Measurements from ENCODE around the gene LRBA. TPM values are rescaled to one million over a fixed set of nuclear protein-coding genes. Genes with fewer than 3 reads are reported as not detected.
"Not testable (repeated sequence)": the region's sequence is repeated elsewhere in the genome, so short reads cannot be mapped to it uniquely, and the experiment has no call there.

Gene LRBA
- total RNA-seq, 1 donor from 2014 or later, result 93.1 TPM

DNA sequence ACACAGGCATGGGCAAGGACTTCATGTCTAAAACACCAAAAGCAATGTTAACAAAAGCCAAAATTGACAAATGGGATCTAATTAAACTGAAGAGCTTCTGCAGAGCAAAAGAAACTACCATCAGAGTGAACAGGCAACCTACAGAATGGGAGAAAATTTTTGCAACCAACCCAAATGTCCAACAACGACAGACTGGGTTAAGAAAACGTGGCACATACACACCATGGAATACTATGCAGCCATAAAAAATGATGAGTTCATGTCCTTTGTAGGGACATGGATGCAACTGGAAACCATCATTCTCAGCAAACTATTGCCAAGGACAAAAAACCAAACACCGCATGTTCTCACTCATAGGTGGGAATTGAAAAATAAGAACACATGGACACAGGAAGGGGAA, 507.4 kb downstream of the LRBA start:
- DNase-seq (ENCODE audit: low spot score), result not testable (repeated sequence)

DNA sequence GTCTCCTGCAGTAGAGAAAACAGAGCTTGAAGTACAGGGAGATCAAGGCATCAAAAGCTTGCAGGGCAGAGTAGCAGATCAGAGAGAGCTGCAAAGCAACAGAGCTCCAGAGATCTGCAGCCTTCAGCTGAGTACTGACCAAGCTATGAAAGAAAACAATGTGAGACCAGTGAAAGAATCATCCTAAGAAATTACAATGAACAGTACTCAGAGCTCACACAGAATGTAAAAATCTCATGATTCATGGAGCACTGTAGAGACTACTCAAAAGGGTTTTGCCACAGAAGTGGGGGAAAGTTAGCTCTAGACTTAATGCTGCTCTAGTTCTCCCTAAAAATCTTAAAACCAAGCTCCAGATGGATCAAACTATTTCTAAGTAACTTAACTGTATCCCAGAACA, 513.1 kb downstream of the LRBA start:
- DNase-seq (ENCODE audit: low spot score), result no peak

DNA sequence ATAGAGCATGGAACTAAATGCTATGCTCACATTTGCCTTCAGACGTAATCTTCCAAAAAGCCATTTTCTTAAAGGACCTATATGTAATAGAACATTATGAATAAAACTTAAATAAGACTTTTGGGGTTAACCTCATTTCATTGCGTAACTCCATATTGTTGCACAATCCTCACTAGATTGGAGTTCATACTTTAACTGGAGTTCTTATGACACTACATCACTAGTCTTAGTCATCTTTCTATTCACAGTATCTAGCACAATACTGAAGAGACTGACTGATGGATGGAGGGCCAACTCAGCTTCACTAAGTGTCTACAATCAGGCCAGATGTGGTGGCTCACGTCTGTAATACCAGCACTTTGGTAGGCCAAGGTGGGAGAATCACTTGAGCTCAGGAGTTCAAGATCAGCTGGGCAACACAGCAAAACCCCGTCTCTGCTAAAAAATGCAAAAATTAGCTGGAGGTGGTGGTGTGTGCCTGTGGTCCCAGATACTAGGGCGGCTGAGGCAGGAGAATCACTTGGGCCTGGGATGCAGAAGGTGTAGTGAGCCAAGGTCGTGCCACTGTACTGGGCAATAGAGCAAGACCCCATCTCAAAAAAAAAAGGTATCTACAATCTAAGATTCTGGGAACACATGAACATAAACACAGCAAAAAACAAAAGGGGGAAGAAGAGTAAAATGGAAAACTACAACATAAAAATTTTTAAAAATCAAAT, 513.9 kb downstream of the LRBA start:
- no peak for DNase-seq (ENCODE audit: low spot score)

DNA sequence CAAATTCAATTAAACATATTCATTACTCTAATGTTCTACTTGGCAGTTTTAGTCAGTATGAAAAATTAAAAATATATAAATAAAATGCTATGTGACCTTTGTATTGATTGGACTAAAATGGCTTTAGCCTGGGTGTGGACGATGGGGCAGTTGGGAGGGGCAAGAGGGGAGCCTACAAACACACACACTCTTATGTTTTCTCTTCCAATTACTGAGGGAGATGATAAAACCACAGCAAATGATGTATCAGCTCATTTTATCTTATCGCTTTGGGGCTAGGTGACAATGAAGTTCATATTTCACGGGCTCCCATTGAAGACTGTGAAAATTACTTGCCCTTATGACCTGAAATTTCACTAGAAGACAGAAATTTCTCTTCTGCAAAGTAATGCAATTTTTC, 517.5 kb downstream of the LRBA start:
- no peak for DNase-seq (ENCODE audit: low spot score)

DNA sequence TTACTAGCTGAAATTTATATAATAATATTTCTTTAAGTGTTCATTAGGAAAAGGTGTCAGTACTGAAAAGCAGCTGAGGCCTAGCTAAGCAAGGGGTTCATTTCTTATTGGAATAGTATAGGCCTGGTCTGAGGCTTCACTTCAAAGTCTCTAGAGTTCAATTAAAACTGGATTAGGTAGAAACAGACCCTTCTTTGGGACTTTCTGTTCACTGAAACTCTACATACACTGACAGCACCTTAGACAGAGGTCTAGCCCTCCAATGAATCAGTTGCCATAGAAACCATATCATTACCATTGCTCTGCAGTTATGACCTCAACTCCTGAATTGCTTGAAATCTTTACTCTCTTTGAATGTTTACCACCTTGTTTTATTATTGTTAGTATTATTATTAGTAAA, 519.5 kb downstream of the LRBA start:
- DNase-seq (ENCODE audit: low spot score), result no peak

DNA sequence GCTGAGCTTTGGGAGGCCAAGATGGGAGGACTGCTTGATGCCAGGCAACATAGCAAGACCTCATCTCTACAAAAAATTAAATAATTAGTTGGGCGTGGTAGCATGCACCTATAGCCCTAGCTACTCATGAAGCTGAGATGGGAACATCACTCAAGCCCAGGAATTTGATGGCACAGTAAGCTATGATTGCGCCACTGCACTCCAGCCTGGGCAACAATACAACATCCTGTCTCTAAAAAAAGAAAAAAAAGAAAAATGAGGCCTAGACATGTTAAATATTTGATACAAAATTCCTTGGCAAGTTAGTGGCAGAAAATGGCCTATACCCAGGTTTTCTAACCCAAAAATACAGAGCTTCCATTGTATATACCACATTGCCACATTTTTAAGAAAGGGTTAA, 521.2 kb downstream of the LRBA start:
- DNase-seq (ENCODE audit: low spot score), result no peak

DNA sequence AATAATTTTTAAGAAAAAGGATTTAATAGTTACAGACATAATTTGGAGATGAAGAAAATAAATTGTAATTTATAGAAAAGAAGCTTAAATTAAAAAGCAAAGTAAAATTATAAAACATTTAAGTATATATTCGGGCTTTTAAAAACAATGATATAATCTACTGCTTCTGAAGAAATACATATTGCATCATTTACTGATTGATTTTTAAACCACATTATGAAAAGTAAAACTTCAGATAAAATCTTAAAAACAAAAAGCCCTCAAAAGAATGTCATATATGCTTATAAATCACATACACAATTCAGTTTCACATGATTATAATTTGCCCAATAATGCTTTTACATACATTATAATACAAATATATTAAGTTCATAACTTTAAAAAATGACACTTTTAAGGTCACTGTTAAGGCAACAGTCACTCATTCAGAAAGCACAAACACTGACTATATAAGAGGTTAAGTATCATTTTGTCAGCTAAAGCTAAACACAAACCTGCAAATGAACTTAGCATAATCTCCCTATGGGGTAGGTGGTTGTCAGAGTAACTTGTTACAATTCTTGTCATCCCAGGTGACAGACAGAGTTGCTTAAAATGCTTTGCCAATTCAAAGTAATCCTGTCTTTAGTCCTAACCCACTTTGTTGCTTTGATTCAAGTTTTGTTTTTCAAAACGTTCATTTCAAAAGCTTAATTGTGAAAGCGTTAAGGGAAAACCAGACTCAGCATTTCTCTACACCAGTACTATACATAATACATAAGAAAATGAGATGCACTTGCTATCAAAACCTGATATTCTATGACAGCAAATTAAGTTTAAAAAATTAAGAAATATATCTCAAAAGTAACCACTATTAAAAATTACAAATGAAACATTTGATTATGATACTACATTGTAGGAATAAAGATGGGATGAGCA, 523.7 kb downstream of the LRBA start:
- DNase-seq (ENCODE audit: low spot score), result no peak

DNA sequence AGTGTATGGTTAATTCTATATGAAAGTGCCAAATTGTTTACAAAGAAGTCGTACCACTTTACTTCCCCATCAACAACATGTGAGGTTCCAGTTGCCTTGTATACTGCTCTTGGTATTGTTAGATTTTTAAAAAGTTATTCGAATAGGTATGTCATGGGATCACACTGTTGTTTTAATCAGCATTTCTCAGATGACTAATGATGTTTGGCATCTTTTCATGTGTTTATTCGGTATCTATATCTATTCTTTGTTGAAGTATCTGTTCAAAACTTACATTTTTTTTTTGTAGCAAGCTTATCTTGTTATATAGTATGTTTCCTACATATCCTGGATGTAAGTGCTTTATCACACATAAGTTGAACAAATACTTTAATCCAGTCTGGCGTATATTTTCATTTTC, 532.5 kb downstream of the LRBA start:
- no peak for DNase-seq (ENCODE audit: low spot score)

DNA sequence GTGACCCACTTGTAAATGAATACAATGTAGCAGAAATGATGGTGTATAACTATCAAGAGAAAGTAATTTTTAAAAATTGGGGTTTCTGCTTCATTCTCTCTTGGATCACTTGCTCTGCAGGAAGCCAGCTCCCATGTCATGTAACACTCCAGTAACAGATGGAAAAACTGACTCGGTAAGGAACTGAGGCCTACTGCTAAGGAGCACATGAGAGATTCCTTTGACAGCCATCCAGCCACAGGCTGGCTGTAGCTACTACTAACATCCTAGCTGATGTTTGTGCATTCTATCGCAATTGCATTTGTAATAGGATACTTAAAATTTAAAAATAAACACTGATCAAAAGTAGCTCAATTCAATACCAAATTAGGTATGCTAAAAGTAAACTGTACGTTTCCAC, 535.4 kb downstream of the LRBA start:
- no peak for DNase-seq (ENCODE audit: low spot score)

DNA sequence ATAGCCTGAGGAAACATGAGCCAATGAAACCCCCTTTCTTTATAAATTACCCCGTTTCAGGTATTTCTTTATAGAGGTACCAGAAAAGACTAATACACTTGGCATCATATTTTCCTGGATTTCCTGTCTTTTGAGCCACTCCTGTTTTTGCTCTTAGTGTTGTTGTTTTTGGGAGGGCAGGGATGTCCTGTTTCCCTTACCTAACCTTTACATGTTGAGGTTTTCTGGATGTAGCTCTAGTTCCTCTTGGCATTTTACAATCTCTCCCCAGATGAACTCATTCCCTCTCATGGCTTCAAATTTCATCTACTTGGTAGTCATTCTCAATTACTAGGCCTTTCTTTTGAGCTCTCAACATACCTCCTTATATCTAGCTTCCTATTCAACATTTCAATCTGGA, 537.2 kb downstream of the LRBA start:
- no peak for DNase-seq (ENCODE audit: low spot score)

DNA sequence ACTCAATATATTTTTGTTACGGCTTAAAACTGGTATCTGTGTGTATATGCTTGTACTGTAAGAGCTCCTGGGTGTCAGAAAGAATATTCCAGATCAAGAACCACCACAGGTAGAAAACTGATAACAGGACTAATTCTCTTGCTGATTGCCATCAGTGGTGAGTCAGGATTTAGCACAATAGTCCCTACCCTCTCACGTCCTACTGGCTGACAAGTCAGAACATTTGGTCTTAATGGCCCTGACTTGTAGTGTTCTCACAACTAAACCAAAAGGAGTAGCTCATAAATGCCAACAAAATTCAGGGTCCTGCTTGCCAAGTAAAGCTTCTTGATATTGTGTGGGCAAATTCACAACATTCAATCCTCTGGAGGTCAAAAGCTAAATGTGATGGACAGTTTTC, 538.3 kb downstream of the LRBA start:
- no peak for DNase-seq (ENCODE audit: low spot score)

DNA sequence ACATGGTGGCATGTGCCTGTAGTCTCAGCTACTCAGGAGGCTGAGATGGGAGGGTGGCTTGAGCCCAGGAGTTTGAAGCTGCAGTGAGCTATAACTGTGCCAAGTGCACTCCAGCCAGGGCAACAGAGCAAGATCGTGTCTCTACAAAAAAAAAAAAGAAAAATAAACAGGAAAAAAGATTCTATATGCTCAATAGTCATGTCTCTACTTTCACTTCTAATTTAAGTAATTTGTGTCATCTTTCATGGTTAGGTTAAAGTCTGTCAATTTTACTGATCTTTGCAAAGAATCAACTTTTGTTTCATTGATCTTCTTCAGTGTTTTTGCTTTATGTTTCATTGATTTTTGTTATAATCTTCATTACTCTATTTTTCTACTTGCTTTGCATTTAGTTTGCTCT, 539.3 kb downstream of the LRBA start:
- no peak for DNase-seq (ENCODE audit: low spot score)

DNA sequence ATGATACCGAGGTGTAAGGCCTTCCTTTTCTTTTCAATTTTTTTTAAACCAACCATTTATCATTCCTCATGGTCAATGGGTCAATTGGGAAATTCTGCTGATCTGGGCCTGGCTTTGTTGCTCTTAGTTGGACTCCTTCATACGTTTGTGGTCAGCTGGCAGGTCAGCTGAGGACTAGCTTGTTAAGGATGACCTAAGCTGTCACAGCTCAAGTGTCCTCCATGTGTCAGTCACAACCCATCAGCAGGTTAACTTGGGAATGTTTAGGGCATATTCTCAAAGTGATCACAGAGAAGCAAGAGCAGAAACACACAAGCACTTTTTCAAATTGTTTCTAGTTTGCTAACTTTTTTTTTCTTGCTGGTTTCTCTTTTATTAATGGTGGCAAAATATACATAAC, 550.6 kb downstream of the LRBA start:
- DNase-seq (ENCODE audit: low spot score), result no peak

DNA sequence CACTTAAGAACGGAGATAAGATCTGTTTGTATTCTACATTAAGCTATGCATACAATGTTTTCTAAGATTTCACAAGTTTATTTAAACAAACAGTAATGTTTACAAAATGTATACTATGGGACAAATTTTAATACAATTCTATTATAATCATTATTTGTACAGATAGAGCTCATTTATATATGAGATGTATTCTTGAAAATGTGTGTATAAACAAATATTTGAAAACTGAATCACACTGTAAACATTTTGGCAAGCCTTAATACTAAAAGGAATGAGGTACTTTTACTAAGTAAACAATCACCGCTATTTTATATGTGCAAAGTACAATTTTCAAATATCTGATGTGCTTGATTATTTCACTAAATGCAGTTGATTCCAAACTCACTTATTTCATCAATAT, 552.3 kb downstream of the LRBA start:
- DNase-seq (ENCODE audit: low spot score), result no peak

DNA sequence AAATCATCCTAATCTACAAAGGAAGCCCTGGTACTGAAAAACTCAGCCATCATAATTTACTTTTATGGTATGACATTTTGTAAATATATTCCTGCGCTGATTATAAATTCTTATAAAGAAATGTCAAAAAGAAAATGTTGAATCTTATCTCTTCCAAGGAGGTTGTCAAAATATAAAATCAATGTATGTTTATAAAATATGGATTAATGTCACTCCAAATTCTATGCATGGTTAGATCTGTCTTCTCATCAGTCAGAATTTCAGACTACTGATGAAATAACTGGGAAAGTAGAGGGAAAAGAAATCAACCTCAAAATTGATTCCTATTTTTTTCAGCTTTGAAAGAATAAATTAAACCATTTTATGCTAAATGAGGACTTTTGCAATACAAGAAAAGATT, 553.1 kb downstream of the LRBA start:
- no peak for DNase-seq (ENCODE audit: low spot score)

DNA sequence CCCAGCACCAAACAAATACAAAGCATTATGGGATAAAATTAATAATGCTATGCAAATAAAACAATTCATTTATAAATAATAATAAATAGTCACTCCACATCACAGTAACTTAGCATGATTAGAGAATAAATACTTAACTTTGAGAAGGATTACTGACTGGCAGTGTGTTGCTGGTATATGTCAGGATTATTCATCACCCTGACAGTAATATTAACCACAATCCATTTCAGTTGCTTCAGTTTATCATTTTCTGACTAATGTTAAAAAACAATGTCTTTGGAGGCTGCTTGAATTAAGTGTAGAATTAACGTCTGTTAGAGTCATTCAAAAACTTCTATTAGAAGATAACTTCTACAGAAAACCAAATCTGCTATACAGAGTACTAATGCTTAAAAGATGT, 557.3 kb downstream of the LRBA start:
- DNase-seq (ENCODE audit: low spot score), result no peak

DNA sequence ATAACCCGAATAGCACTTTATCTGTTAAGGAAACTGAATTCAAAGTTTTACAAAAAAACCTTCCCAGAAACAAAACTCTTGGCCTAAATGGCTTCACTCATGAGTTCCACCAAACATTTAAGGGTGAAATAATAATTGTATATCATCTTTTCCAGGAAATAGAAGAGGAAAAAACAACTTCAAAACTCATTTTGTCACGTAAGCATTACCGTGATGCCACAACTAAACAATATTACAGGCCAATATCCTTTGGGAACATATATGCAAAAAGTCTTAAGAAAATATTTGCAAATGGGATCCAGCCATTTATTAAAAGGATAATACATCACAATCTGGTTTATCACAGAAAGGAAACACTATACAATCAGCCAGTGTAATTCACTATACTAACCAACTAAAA, 563.2 kb downstream of the LRBA start:
- no peak for DNase-seq (ENCODE audit: low spot score)

DNA sequence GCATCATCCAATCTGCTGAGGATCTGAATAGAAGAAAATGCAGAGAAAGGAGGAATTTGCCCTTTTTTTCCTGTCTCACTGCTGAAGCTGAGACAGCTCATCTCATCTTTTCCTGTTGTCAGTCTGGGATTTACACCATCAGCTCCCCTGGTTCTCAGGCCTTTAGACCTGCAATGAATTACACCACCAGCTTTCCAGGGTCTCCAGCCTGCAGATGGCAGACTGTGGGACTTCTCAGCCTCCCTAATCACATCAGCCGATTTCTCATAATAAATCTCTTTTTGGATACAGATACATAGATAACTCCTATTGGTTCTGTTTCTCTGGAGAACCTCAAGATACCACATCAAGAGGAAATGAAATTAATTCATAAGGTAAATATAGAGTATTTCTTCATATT, 567.7 kb downstream of the LRBA start:
- DNase-seq (ENCODE audit: low spot score), result no peak

DNA sequence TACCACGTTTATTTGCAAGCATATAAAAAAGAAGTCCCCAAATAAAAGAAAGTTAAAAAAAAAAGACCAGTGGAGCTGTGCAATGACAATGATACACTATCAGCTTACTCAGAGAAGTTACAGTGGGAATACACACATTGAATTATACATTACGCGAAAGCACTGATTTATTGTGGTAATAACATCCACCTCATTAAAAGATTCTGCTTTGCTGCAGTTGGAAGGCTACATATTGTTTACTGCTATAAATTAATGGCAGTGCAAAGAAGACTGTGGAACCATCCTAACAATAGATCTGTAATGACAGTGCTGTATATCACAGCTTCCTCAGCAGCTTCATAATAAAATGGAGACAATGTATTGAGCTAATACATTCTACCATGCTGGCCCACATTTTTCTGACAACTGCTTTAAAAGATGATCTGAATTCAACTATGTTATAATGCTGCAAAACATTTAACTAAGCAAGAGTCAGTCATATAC, 575.6 kb downstream of the LRBA start:
- DNase-seq (ENCODE audit: low spot score), result no peak

DNA sequence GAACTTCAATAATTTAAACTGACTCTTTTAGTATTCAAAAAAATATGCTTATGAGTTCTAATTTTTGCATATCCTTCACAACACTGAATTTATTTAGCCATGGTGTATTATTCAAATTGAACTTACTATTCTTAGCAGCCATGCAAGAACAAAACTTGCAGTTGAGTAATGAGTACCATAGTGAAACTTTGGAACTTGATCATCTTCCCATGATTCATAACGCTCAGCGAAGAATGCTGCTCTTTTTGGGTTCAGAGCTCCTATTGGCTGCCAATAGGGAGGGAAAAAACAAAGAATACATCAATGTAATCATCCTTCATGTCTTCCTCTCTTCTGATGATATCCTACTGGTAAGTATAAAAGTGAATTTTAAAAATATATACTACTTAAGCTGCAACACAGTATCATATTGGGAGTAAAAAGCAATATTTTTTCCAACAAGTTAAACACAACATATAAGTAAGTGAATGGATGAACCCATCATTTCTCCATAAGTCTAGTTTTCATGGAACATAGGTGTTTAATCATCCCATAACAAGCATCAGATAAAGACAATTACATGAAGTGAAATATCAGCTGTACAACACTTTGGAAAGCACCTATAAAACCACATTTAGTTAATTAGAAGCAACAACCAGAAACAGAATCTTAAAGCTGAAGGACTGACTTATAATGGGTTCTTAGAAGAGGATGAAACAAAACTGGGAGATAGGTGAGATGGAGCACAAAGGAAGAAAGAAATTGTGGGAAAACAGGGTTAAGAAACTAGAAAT, 578.3 kb downstream of the LRBA start:
- no peak for DNase-seq (ENCODE audit: low spot score)

DNA sequence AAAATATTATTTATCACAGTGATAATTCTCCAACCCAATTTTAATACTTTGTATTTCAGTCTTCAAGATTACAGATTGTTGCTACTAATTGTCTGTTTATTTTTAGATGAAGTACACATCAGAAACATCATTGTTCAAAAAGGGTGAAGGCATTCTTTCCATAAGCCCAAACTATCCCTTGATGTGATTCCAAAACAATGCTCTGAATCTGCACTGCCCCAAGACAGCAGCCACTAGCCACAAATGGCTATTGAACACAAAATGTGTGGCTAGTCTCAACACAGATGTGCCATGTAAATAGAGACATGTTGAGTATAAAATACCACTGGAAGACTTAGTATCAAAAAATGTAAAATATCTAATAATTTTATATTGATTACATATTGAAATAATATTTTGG, 583.9 kb downstream of the LRBA start:
- DNase-seq (ENCODE audit: low spot score), result no peak

DNA sequence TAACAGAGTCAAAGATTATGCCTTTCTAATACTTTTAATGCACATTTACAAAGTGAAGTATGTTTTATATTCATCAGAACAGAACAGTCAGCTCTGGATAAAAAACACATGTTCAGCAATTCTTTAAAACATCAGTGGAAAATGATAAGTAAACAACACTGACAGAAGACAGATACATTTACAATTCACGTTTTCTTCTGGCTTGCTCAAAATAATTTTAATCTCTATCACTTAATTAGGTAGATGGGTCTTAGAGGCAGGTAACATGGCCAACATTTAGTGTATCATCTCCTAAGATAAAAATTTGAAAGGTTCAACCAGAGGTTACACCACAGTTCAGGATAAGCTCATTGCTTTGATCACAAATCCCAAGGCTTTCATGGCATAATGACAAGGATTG, 589.9 kb downstream of the LRBA start:
- no peak for DNase-seq (ENCODE audit: low spot score)
